Fibroblast of the conjunctiva (primary cell): ENCODE data around the gene GORAB.

Source experiments
- DNase-seq: peaks from one replicate; pipeline ENCODE4 v3.0.0-alpha.2; 2010; ENCODE audit warnings: low read depth

GORAB gene

GRCh38 chr1:170538687-170539086, 6.7 kb downstream of the GORAB start:
- DNase-seq = no peak

GRCh38 chr1:170539154-170539553, 7.2 kb downstream of the GORAB start:
- no peak for DNase-seq

GRCh38 chr1:170544624-170545023, 12.7 kb downstream of the GORAB start:
- DNase-seq = no peak

GRCh38 chr1:170545476-170545875, 13.5 kb downstream of the GORAB start:
- no peak for DNase-seq

- no peak for DNase-seq
These were observed 15.3 kb downstream of the GORAB start for GRCh38 chr1:170547255-170547654.

GRCh38 chr1:170548497-170548896, 16.5 kb downstream of the GORAB start:
- no peak for DNase-seq

- DNase-seq = no peak
These were observed 23.4 kb downstream of the GORAB start for GRCh38 chr1:170555370-170555769.

GRCh38 chr1:170556917-170557316, 25.0 kb downstream of the GORAB start:
- DNase-seq = no peak

- no peak for DNase-seq
These were observed 26.8 kb downstream of the GORAB start for GRCh38 chr1:170558731-170559130.

GRCh38 chr1:170559166-170559565, 27.2 kb downstream of the GORAB start:
- DNase-seq = no peak

GRCh38 chr1:170560681-170561285, 28.8 kb downstream of the GORAB start:
- DNase-seq = no peak

GRCh38 chr1:170562646-170563338, 30.8 kb downstream of the GORAB start:
- peak; percentile 88 for DNase-seq

GRCh38 chr1:170567214-170567613, 35.2 kb downstream of the GORAB start:
- no peak for DNase-seq

GRCh38 chr1:170568197-170568596, 36.2 kb downstream of the GORAB start:
- no peak for DNase-seq

- DNase-seq = no peak
These were observed 45.0 kb downstream of the GORAB start for GRCh38 chr1:170576980-170577379.

GRCh38 chr1:170578359-170578758, 46.4 kb downstream of the GORAB start:
- DNase-seq = no peak

GRCh38 chr1:170580636-170581440, 48.9 kb downstream of the GORAB start:
- no peak for DNase-seq

- DNase-seq = no peak
These were observed 51.2 kb downstream of the GORAB start for GRCh38 chr1:170583186-170583585.

GRCh38 chr1:170586321-170587252, 54.6 kb downstream of the GORAB start:
- DNase-seq = peak; percentile 80

GRCh38 chr1:170587253-170587593, 55.3 kb downstream of the GORAB start:
- no peak for DNase-seq

- no peak for DNase-seq
These were observed 59.1 kb downstream of the GORAB start for GRCh38 chr1:170590921-170591705.
